GM21786 (cell line): ENCODE results near the gene CACNA1C.

ENCODE experiments used
- ATAC-seq: cut with Tn5 transposase; IDR thresholded peaks from one replicate; pipeline ENCODE4 v1.9.1; 2021; ENCODE audit not compliant: unreplicated experiment

Gene CACNA1C

GRCh38 chr12:2383325-2384028, 330.7 kb downstream of the CACNA1C start:
- ATAC-seq: no peak

GRCh38 chr12:2384029-2384386, 331.2 kb downstream of the CACNA1C start:
- ATAC-seq: no peak

GRCh38 chr12:2384533-2385351, 332.0 kb downstream of the CACNA1C start:
- no peak for ATAC-seq

DNA sequence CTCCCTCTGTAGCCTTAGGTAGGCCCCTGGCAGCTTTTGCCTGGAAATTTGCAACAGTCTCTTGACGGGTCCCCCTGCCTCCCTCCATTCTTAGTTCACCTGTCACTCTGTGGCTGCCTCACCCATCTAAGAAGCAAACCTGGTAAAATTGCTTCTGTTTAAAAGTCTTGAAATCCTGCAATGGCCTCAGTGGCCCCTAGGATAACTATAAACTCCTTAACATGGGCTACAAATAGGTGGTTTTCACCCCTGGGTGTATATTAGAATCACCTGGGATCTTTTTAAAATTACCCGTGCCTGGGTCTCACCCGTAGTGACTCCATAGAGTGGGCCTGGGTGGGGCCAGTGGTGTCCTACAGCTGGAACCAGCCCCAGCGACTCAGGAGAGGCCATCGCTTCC, 332.7 kb downstream of the CACNA1C start:
- ATAC-seq: no peak

- ATAC-seq: no peak
Observed at GRCh38 chr12:2386566-2386965, 333.8 kb downstream of the CACNA1C start.

- ATAC-seq: peak; percentile 52
Observed at GRCh38 chr12:2387103-2387834, 334.5 kb downstream of the CACNA1C start.

DNA sequence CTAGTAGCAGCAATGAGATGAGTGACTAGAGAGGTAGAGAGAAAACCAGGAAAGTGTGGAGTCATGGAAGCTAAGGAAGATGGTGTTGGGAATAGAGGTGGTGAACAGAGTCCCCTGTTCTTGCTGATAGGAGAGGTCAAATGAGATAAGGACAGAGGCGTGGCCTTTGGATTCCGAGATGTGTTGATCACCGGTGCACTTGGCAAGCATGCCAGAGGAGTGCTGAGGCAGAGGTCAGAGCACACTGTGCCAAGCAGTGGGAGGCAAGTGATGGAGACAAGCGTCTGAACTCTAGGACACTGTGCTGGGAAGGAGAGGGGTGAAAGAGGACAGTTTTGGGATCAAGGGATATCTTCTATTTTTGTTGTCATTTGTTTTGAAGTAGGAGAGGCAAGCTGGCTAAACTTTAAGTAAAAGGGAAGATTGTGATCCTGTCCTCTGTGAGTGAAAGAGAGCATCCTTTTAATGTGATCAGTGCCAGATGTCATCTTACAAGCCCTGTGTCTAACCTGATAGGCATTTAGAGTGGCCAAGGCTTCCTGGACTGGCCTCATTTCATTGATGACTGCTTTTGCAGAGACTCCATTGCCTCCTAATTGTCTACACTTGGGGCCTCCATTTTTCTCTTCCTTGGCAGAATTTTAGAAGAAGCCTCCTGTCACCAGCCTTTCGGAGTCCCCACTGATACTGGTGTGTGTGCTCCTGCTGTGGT, 336.4 kb downstream of the CACNA1C start:
- ATAC-seq: no peak

GRCh38 chr12:2390133-2390532, 337.3 kb downstream of the CACNA1C start:
- no peak for ATAC-seq

DNA sequence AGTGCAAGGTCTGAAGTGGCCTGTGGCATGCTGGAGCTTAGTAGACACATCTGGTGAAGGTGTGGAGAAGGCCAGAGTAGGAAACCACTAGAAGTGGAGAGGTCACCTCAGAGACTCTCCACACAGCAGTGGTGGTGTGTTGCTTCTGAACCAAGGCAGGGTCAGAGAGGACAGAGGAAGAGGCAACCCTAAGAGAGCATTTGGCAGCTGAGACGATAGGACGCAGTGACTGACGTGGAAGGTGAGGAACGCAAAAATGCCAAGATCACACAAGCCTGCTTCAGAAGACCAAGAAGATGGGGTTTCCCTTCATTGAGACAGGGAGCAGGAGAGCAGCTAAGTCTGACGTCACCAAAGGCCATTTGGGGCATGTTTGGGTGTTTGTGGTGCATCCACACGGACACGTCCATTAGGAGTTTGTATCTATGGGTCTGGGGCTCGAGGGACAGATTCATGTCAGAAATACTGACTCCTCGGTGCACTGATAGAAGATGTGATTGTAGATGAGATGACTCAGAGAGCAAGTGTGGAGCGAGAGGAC, 338.1 kb downstream of the CACNA1C start:
- no peak for ATAC-seq

DNA sequence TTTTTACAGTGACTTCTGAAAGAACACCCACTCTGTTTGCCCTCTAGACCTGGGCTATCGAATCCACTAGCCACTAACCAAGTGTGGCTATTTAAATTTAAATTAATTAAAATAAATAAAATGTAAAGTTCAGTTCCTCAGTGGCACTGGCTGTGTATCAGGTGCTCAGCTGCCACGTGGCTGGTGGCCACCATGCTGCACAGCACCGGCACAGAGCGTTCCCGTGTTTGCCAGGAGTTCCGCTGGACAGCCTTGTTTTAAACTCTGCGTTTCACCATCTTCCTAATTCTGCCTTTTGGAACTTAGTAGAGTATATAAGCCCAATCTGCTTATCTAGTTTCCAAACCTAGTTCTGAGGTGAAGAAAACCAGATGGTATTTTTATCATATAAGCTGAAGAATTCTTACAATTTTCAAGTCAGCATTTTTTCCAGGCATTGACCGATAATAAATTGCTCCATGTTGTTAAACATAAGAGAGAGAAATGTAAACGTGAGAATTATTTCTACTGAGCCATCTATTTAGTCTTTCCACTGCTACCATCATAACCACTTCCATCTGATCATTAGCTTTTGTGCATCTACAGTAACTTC, 339.0 kb downstream of the CACNA1C start:
- no peak for ATAC-seq

- no peak for ATAC-seq
Observed at GRCh38 chr12:2393016-2393415, 340.2 kb downstream of the CACNA1C start.

GRCh38 chr12:2393996-2394395, 341.2 kb downstream of the CACNA1C start:
- ATAC-seq: no peak

GRCh38 chr12:2395354-2395977, 342.7 kb downstream of the CACNA1C start:
- no peak for ATAC-seq

- ATAC-seq: no peak
Observed at GRCh38 chr12:2396448-2396871, 343.7 kb downstream of the CACNA1C start.

- no peak for ATAC-seq
Observed at GRCh38 chr12:2397356-2398045, 344.7 kb downstream of the CACNA1C start.

GRCh38 chr12:2401040-2401439, 348.3 kb downstream of the CACNA1C start:
- ATAC-seq: no peak

DNA sequence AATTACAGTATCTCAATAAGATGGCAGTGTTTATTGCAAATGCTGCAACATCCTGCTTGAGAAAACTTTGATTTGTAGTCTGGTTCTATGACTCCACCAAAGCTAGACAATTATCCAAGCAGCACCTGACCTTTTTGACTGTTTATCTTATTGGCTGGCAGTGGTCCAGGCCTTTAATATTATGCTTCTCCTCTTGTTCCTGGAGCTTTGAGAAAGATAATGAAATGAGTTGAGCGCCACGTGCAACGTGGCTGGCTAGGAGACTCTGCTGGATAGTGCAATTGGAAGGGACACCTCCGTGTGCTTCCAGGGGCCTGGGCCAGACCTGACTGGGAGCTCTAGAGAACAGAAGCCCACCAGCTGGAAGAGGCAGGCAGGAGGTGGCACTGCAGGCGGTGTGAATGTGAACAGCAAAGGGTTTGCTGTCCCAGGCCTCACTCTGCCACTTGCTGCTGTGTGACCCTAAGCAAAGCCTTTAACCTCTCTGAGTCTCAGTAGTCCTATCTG, 349.3 kb downstream of the CACNA1C start:
- ATAC-seq: no peak

DNA sequence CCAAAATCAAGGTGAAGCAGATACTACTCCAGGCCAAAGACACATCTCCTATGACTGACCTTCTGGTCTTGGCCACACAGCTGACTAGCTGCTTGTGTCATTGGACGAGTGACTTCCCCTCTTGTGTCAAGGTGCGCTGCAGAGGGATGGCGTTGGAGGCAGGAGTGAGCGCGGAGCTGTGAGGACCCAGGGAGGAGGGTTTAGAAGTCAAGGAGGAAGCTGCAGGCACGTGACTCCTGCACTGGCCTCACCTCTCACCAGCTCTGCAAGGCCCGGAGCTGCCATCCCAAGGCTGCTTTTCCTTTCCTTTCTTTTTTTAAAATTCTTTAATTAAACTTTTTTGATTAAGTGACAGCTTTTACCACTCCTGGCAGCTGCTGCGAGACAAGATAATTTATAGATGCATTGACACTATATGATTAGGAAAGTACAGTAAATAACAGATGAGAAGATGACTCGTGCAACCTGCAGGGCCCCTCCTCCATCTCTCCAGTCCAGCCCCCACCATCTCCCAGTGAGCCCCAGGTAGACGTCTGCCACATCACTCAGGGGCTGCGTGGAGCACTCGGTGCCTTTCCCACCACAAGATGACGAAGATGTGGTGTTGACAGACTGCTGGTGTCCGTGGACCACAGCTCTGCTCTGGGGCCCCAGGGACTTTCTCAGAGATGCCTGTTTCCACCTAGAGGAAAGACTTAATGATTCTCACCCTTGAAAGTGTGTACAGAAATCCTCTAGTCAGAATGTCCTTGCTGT, 350.6 kb downstream of the CACNA1C start:
- no peak for ATAC-seq

GRCh38 chr12:2405039-2405438, 352.3 kb downstream of the CACNA1C start:
- ATAC-seq: no peak
